NCI-H510A (cell line): ENCODE data around the gene SPEM1.

ENCODE experiments used
- DNase-seq: peaks from one replicate; lab custom pipeline; 2025; lab: John Stamatoyannopoulos, UW

SPEM1 gene

DNA sequence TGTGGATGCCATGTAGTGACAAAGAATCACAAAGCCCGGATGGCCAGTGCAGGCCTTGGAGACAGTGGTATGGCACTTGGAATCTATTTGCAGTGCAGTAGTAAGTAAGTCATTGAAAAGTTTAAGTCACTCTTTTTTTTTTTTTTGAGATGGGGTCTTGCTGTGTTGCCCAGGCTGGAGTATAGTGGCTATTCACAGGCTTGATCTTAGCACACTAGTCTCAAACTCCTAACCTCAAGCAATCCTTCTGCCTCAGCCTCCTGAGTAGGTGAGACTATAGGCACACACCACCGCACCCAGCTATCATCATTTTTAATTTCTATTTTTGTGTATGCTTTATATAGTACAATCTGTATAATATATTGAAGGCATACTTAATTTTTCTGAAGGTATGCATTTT, 21.5 kb upstream of the SPEM1 start:
- DNase-seq: no peak

- no peak for DNase-seq
Observed at GRCh38 chr17:7403043-7403726, 16.9 kb upstream of the SPEM1 start.

GRCh38 chr17:7403727-7403976, 16.5 kb upstream of the SPEM1 start:
- peak; percentile 51 for DNase-seq

DNA sequence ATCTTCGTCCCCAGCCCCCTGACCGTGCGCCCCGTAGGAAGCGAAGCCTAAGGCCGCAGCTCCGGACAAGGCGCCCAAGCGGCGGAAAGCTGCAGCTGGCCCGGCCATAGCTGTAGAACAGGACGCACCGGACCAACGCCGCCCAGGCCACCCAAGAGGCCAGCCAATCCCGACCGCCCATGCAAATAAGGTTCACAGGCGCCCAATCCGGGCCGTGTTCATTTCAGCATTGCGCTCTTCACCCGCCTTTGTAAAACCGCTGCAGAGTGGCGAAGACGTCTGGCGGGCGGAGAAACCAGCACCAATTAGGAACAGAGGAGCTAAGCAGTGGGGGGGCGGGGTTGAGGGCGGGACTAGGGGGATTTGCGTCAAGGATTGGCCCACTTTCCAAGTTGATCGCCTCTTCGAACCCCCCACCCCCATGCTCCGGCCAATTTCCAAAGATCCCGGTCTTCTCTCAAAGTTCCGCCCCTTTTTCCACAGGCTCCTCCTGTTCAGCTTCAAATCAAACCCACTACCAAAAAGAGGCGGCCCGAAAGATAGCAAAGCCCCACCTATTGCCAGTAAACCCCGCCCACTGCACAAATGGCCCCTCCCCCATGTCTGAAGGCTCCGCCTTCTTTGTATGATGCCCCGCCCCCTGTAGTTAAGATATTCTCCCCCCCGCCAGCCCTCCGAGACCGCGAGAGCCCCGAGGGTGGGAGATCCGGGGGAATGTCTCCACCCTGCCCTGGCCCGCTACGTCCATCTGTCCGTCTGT, 16.0 kb upstream of the SPEM1 start, which contains the start of gene TMEM256:
Gene TMEM256, minus strand, starts transcription at position 121 of the 760 bp plus-strand sequence. Its CDS starts 13 bp downstream, at position 108.
- peak; percentile 98 for DNase-seq

- DNase-seq: peak; percentile 55
Observed at GRCh38 chr17:7404737-7405349, 15.3 kb upstream of the SPEM1 start.

GRCh38 chr17:7405350-7406234, 14.5 kb upstream of the SPEM1 start:
- no peak for DNase-seq

DNA sequence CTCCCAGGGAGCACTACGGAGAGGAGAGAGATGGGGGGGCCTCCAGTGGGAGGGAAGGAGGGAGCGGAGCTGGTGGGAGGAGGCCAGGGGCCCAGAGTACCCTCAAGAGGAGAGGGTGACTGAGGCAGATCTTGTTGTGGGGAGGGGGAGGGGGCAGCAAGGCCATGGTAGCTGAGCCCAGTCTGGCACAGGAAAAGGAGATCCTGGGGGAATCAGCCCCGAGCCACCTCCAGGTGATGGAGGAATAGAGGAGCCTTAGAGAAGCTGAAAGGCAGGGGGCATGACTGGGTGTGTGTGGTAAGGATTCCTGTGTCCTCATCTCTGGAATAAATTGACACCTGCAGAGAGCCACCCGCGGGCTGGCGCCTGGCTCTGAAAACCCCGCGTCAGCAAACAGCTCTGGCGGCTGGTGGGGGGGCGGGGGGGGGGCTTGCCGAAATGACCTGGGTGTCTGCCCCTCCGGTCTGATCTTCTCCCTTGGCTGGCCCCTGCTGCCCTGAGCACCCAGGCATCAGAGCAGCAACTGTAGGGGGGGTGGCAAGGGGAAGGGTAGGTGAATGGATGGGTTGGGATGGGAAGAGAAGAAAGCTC, 13.8 kb upstream of the SPEM1 start:
- DNase-seq: no peak

DNA sequence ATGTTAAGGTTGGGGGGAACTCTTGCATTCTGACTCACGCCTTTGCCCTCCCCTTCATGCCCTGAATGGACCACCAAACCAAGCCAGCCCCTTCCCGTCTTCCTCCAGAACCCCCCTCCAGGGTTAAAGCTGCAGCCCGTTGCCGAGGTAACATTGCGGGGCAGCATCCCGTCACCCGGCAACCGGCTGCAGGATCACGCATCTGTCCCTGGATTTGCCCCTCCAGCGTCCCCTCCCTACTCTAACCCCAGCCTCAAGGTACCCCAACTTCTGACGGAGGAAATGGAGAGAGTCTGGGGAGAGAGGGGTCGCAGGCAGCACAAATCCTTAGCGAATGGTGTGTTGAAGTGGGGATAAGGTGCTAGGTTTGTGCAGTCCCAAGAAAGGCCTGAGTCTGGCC, 13.0 kb upstream of the SPEM1 start:
- no peak for DNase-seq

GRCh38 chr17:7407485-7408251, 12.5 kb upstream of the SPEM1 start, which contains the start of gene NLGN2:
TSS of gene NLGN2 (plus strand) at chr17:7407845. CDS start at chr17:7408256, 411 bp downstream.
- DNase-seq: no peak

- no peak for DNase-seq
Observed at GRCh38 chr17:7408252-7408727, 11.8 kb upstream of the SPEM1 start.

- no peak for DNase-seq
Observed at GRCh38 chr17:7408863-7409262, 11.3 kb upstream of the SPEM1 start.

- DNase-seq: no peak
Observed at GRCh38 chr17:7409716-7410115, 10.4 kb upstream of the SPEM1 start.

- DNase-seq: no peak
Observed at GRCh38 chr17:7410634-7411426, 9.3 kb upstream of the SPEM1 start.

GRCh38 chr17:7411427-7411750, 8.7 kb upstream of the SPEM1 start:
- no peak for DNase-seq

GRCh38 chr17:7413346-7413985, 6.7 kb upstream of the SPEM1 start:
- no peak for DNase-seq

GRCh38 chr17:7414837-7415236, 5.3 kb upstream of the SPEM1 start:
- DNase-seq: no peak

DNA sequence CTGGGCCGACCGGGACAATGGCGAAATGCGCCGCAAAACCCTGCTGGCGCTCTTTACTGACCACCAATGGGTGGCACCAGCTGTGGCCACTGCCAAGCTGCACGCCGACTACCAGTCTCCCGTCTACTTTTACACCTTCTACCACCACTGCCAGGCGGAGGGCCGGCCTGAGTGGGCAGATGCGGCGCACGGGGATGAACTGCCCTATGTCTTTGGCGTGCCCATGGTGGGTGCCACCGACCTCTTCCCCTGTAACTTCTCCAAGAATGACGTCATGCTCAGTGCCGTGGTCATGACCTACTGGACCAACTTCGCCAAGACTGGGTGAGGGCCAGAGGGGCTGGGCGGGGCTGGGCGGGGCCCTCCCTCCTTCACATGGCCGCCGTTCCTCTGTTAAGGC, 4.3 kb upstream of the SPEM1 start:
- DNase-seq: no peak

GRCh38 chr17:7416323-7416722, 3.8 kb upstream of the SPEM1 start:
- no peak for DNase-seq

- no peak for DNase-seq
Observed at GRCh38 chr17:7417056-7417655, 3.0 kb upstream of the SPEM1 start.
